ENCODE data around the gene FARSA. TPM values are rescaled to one million over a fixed set of nuclear protein-coding genes. Genes with fewer than 3 reads are reported as not detected.

Gene FARSA
- total and polyA plus RNA-seq, 3 experiments from 2014 or later = 64.5 to 192 (median 188) TPM

- Mint-ChIP-seq H3K36me3 (no peaks in the 10 kb centered on the region), H3K4me3 (peak overlapping the region; percentile 50 to 83 (median 71)), H3K27ac (peak overlapping the region; percentile 88 to 96 (median 92)), H3K4me1 (peaks cover 22 to 37% (median 22%) of the 10 kb centered on the region in 3 donors), H3K27me3 (peaks cover 0 to 2% of the 10 kb centered on the region in 2 donors), H3K9me3 (no peaks in the 10 kb centered on the region)
- Histone ChIP-seq H3K27me3 (ENCODE audit: insufficient read depth, low read length, poor library complexity, severe bottlenecking) (no peaks in the 10 kb centered on the region), H3K27ac (ENCODE audit: low read depth, low read length) (no peak overlapping the region), H3K9me3 (ENCODE audit: low read length) (no peaks in the 10 kb centered on the region), H3K4me1 (ENCODE audit: insufficient read depth, low read length) (peaks cover 28% of the 10 kb centered on the region), H3K4me3 (ENCODE audit: low read length) (peak overlapping the region; percentile 39), H3K36me3 (ENCODE audit: insufficient read depth, low read length) (no peaks in the 10 kb centered on the region)
- POLR2A ChIA-PET = interaction anchor here (0.5 to 1.5 kb wide), 6 partner anchors 14 to 159 kb away, joined by 4 to 9 read pairs (median 8); partner anchors contain the start of genes CALR, DNASE2 and GCDH
- DNase-seq = peak; percentile 26 to 76 (median 44)
- CTCF ChIA-PET = interaction anchor here (1.1 to 2.8 kb wide), 7 partner anchors 10 to 148 kb away, joined by 3 to 10 read pairs (median 3); partner anchors contain the start of genes GCDH and KLF1
These were observed 19.4 kb downstream of the FARSA start for GRCh38 chr19:12913851-12914690.

- H3K4me3 ChIP-seq (ENCODE audit: low read length) = no peak overlapping the region
- POLR2A ChIA-PET = interaction anchor here (0.6 to 1.5 kb wide), 3 partner anchors 26 to 160 kb away, joined by 4 to 9 read pairs (median 8); partner anchors contain the start of genes CALR and DNASE2
These were observed 20.4 kb downstream of the FARSA start for GRCh38 chr19:12913011-12913561.

GRCh38 chr19:12912571-12912970, 20.9 kb downstream of the FARSA start:
- H3K36me3 Mint-ChIP-seq = no peaks in the 10 kb centered on the region
- no peaks in the 10 kb centered on the region for H3K9me3 Mint-ChIP-seq
- peaks cover 19 to 29% (median 20%) of the 10 kb centered on the region in 3 donors for H3K4me1 Mint-ChIP-seq
- no peaks in the 10 kb centered on the region for H3K27me3 ChIP-seq (ENCODE audit: insufficient read depth, low read length, poor library complexity, severe bottlenecking)
- no peak overlapping the region for H3K4me3 Mint-ChIP-seq
- H3K36me3 ChIP-seq (ENCODE audit: insufficient read depth, low read length) = no peaks in the 10 kb centered on the region
- no peak overlapping the region for H3K4me3 ChIP-seq (ENCODE audit: low read length)
- peaks cover 0 to 2% of the 10 kb centered on the region in 2 donors for H3K27me3 Mint-ChIP-seq
- peak overlapping the region in 1 of 8 donors; percentile 69 for H3K27ac Mint-ChIP-seq
- H3K4me1 ChIP-seq (ENCODE audit: insufficient read depth, low read length) = peaks cover 22% of the 10 kb centered on the region
- CTCF ChIA-PET = interaction anchor here (1.3 to 2.8 kb wide), 3 partner anchors 22 to 53 kb away, joined by 3 to 10 read pairs (median 10); partner anchors contain the start of gene GCDH
- H3K27ac ChIP-seq (ENCODE audit: low read depth, low read length) = no peak overlapping the region
- POLR2A ChIA-PET = no interaction called here
- H3K9me3 ChIP-seq (ENCODE audit: low read length) = no peaks in the 10 kb centered on the region
- DNase-seq = no peak

More at GRCh38 chr19:12913011-12913561, 20.4 kb downstream of the FARSA start:
- Histone ChIP-seq H3K4me1 (ENCODE audit: insufficient read depth, low read length) (peaks cover 22% of the 10 kb centered on the region), H3K27ac (ENCODE audit: low read depth, low read length) (no peak overlapping the region), H3K27me3 (ENCODE audit: insufficient read depth, low read length, poor library complexity, severe bottlenecking) (no peaks in the 10 kb centered on the region), H3K9me3 (ENCODE audit: low read length) (no peaks in the 10 kb centered on the region), H3K36me3 (ENCODE audit: insufficient read depth, low read length) (no peaks in the 10 kb centered on the region)
- no peak overlapping the region for H3K4me3 Mint-ChIP-seq
- H3K4me1 Mint-ChIP-seq = peaks cover 19 to 29% (median 20%) of the 10 kb centered on the region in 3 donors
- no peaks in the 10 kb centered on the region for H3K36me3 Mint-ChIP-seq
- H3K27me3 Mint-ChIP-seq = peaks cover 0 to 2% of the 10 kb centered on the region in 2 donors
- H3K27ac Mint-ChIP-seq = peak overlapping the region in 3 of 8 donors; percentile 51 to 93 (median 93)
- no peaks in the 10 kb centered on the region for H3K9me3 Mint-ChIP-seq
- CTCF ChIA-PET = interaction anchor here (1.3 to 2.8 kb wide), 4 partner anchors 23 to 52 kb away, joined by 3 to 10 read pairs (median 6); partner anchors contain the start of genes GCDH and KLF1
- DNase-seq = no peak

- Histone ChIP-seq H3K4me3 (ENCODE audit: low read length) (no peak overlapping the region), H3K27me3 (ENCODE audit: insufficient read depth, low read length, poor library complexity, severe bottlenecking) (no peaks in the 10 kb centered on the region), H3K27ac (ENCODE audit: low read depth, low read length) (no peak overlapping the region), H3K36me3 (ENCODE audit: insufficient read depth, low read length) (no peaks in the 10 kb centered on the region), H3K9me3 (ENCODE audit: low read length) (no peaks in the 10 kb centered on the region), H3K4me1 (ENCODE audit: insufficient read depth, low read length) (no peaks in the 10 kb centered on the region)
- H3K9me3 Mint-ChIP-seq = no peaks in the 10 kb centered on the region
- no peak for DNase-seq
- ChIA-PET CTCF (interaction anchor here (1.2 to 1.9 kb wide), 2 partner anchors 22 to 59 kb away, joined by 3 to 5 read pairs; no protein-coding TSS in a partner anchor), POLR2A (no interaction called here)
- no peak overlapping the region for H3K4me3 Mint-ChIP-seq
- H3K4me1 Mint-ChIP-seq = no peaks in the 10 kb centered on the region
- H3K27ac Mint-ChIP-seq = no peak overlapping the region
- H3K36me3 Mint-ChIP-seq = peaks cover 0 to 2% (median 0%) of the 10 kb centered on the region in 3 donors
- no peaks in the 10 kb centered on the region for H3K27me3 Mint-ChIP-seq
These were observed 26.3 kb downstream of the FARSA start for GRCh38 chr19:12907166-12907565.

- no peak for DNase-seq
- Histone ChIP-seq H3K4me3 (ENCODE audit: low read length) (no peak overlapping the region), H3K27me3 (ENCODE audit: insufficient read depth, low read length, poor library complexity, severe bottlenecking) (no peaks in the 10 kb centered on the region), H3K36me3 (ENCODE audit: insufficient read depth, low read length) (peaks cover 6% of the 10 kb centered on the region), H3K4me1 (ENCODE audit: insufficient read depth, low read length) (no peaks in the 10 kb centered on the region), H3K27ac (ENCODE audit: low read depth, low read length) (no peak overlapping the region), H3K9me3 (ENCODE audit: low read length) (no peaks in the 10 kb centered on the region)
- Mint-ChIP-seq H3K9me3 (no peaks in the 10 kb centered on the region), H3K4me1 (no peaks in the 10 kb centered on the region), H3K27me3 (no peaks in the 10 kb centered on the region), H3K36me3 (peaks cover 7 to 49% (median 7%) of the 10 kb centered on the region in 3 donors), H3K27ac (peak overlapping the region in 3 of 8 donors; percentile 46 to 74 (median 71)), H3K4me3 (no peak overlapping the region)
- CTCF ChIA-PET = interaction anchor here (1.2 to 1.7 kb wide), 4 partner anchors 9 to 65 kb away, joined by 3 to 5 read pairs (median 4); partner anchors contain the start of gene GCDH
- POLR2A ChIA-PET = no interaction called here
These were observed 33.5 kb downstream of the FARSA start for GRCh38 chr19:12899891-12900518.

GRCh38 chr19:12896460-12896859, 37.1 kb downstream of the FARSA start:
- Histone ChIP-seq H3K36me3 (ENCODE audit: insufficient read depth, low read length) (peaks cover 14% of the 10 kb centered on the region), H3K4me1 (ENCODE audit: insufficient read depth, low read length) (peaks cover 8% of the 10 kb centered on the region), H3K27ac (ENCODE audit: low read depth, low read length) (no peak overlapping the region), H3K4me3 (ENCODE audit: low read length) (no peak overlapping the region), H3K27me3 (ENCODE audit: insufficient read depth, low read length, poor library complexity, severe bottlenecking) (no peaks in the 10 kb centered on the region), H3K9me3 (ENCODE audit: low read length) (no peaks in the 10 kb centered on the region)
- peaks cover 11 to 67% (median 14%) of the 10 kb centered on the region in 3 donors for H3K36me3 Mint-ChIP-seq
- H3K4me1 Mint-ChIP-seq = peaks cover 7 to 18% (median 12%) of the 10 kb centered on the region in 3 donors
- no peak overlapping the region for H3K27ac Mint-ChIP-seq
- no peak for DNase-seq
- POLR2A ChIA-PET = no interaction called here
- peak overlapping the region in 1 of 7 donors; percentile 34 for H3K4me3 Mint-ChIP-seq
- CTCF ChIA-PET = interaction anchor here (0.8 to 1.6 kb wide), 2 partner anchors 11 to 17 kb away, joined by 3 to 4 read pairs; no protein-coding TSS in a partner anchor
- H3K9me3 Mint-ChIP-seq = no peaks in the 10 kb centered on the region
- no peaks in the 10 kb centered on the region for H3K27me3 Mint-ChIP-seq

- H3K36me3 ChIP-seq (ENCODE audit: insufficient read depth, low read length) = peaks cover 14% of the 10 kb centered on the region
- Mint-ChIP-seq H3K4me3 (peak overlapping the region; percentile 34 to 78 (median 53)), H3K36me3 (peaks cover 11 to 52% (median 12%) of the 10 kb centered on the region in 3 donors), H3K27me3 (peaks cover 0 to 4% of the 10 kb centered on the region in 2 donors), H3K27ac (peak overlapping the region in 2 of 8 donors; percentile 24 to 60), H3K9me3 (no peaks in the 10 kb centered on the region), H3K4me1 (peaks cover 20 to 38% (median 25%) of the 10 kb centered on the region in 3 donors)
- POLR2A ChIA-PET = no interaction called here
- DNase-seq = no peak
- no peaks in the 10 kb centered on the region for H3K27me3 ChIP-seq (ENCODE audit: insufficient read depth, low read length, poor library complexity, severe bottlenecking)
- no peak overlapping the region for H3K27ac ChIP-seq (ENCODE audit: low read depth, low read length)
- no peak overlapping the region for H3K4me3 ChIP-seq (ENCODE audit: low read length)
- H3K9me3 ChIP-seq (ENCODE audit: low read length) = no peaks in the 10 kb centered on the region
- CTCF ChIA-PET = interaction anchor here (1.7 kb wide), 1 partner anchor 72 kb away, joined by 5 read pairs; no protein-coding TSS in a partner anchor
- peaks cover 12% of the 10 kb centered on the region for H3K4me1 ChIP-seq (ENCODE audit: insufficient read depth, low read length)
These were observed 39.9 kb downstream of the FARSA start for GRCh38 chr19:12893582-12893981.

Measured in CD8-positive, alpha-beta memory T cell (primary cell).